Liver (tissue), 9 donors: ENCODE measurements around the gene PLP1. TPM values are rescaled to one million over a fixed set of nuclear protein-coding genes. Genes with fewer than 3 reads are reported as not detected.

Experiments
- DNase-seq: peaks from one replicate; pipeline ENCODE4 v3.0.0-alpha.2; 2017; ENCODE audit warnings: low spot score
- H3K27ac ChIP-seq, 2 donors: one replicate each; pipeline ENCODE4 v1.7.0; 2013; ENCODE audit warnings: inconsistent platforms in 2 of 2, low read length in 2 of 2, control low read depth in 1 of 2, low read depth in 1 of 2, mild to moderate bottlenecking in 1 of 2
- H3K27me3 ChIP-seq, 4 donors: one replicate each; pipeline versions ENCODE4 v1.6.1 to v1.7.0; 2013; ENCODE audit warnings: low read length in 3 of 4, inconsistent platforms in 1 of 4, mild to moderate bottlenecking in 1 of 4, moderate library complexity in 1 of 4; ENCODE audit not compliant: control insufficient read depth in 4 of 4, insufficient read depth in 4 of 4
- H3K36me3 ChIP-seq, 4 donors: one replicate each; pipeline versions ENCODE4 v1.6.1 to v1.7.0; 2013; ENCODE audit warnings: low read length in 3 of 4, mild to moderate bottlenecking in 3 of 4, low read depth in 1 of 4, moderate library complexity in 1 of 4; ENCODE audit not compliant: control insufficient read depth in 4 of 4, insufficient read depth in 3 of 4
- H3K4me1 ChIP-seq, 4 donors: one replicate each; pipeline versions ENCODE4 v1.6.1 to v1.7.0; 2013; ENCODE audit warnings: low read length in 3 of 4, mild to moderate bottlenecking in 3 of 4, moderate library complexity in 1 of 4; ENCODE audit not compliant: control insufficient read depth in 4 of 4, insufficient read depth in 4 of 4
- H3K4me3 ChIP-seq, 3 donors: one replicate each; pipeline versions ENCODE4 v1.6.1 to v1.7.0; 2013; ENCODE audit warnings: low read length in 3 of 3, control low read depth in 1 of 3, low read depth in 1 of 3, mild to moderate bottlenecking in 1 of 3
- H3K9ac ChIP-seq, 2 donors: one replicate each; pipeline ENCODE4 v1.7.0; 2013; ENCODE audit warnings: low read length in 2 of 2, mild to moderate bottlenecking in 2 of 2, moderate library complexity in 2 of 2, control low read depth in 1 of 2, low read depth in 1 of 2
- H3K9me3 ChIP-seq, 4 donors: one replicate each; pipeline versions ENCODE4 v1.6.1 to v1.7.0; 2013; ENCODE audit warnings: low read length in 3 of 4; ENCODE audit not compliant: control insufficient read depth in 4 of 4
- ATF3 ChIP-seq: IDR thresholded peaks from 2 replicates; pipeline ENCODE4 v1.6.1; 2016; ENCODE audit warnings: antibody characterized with exemption
- CTCF ChIP-seq: fragments of 150-350 bp; IDR thresholded peaks from 2 replicates; pipeline ENCODE4 v1.5.1; 2017; ENCODE audit warnings: improper control_type of control experiment, low read depth, low read length; ENCODE audit not compliant: missing input control
- EGR1 ChIP-seq, 2 donors: IDR thresholded peaks; 2 replicates each; pipeline ENCODE4 v1.6.1; 2016 to 2018; ENCODE audit warnings: antibody characterized with exemption in 2 of 2, low read depth in 2 of 2
- FOXA1 ChIP-seq: IDR thresholded peaks from 2 replicates; pipeline ENCODE4 v1.6.1; 2016; ENCODE audit warnings: antibody characterized with exemption
- FOXA2 ChIP-seq: IDR thresholded peaks from 2 replicates; pipeline ENCODE4 v1.6.1; 2016; ENCODE audit warnings: antibody characterized with exemption
- GABPA ChIP-seq, 2 donors: IDR thresholded peaks in 1 of 2; conservative IDR thresholded peaks in 1 of 2; 2 replicates each; pipeline ENCODE4 v1.6.1; 2016; ENCODE audit warnings: antibody characterized with exemption in 2 of 2, mild to moderate bottlenecking in 1 of 2, moderate library complexity in 1 of 2
- HNF4A ChIP-seq, 2 donors: conservative IDR thresholded peaks; 2 replicates each; pipeline ENCODE4 v1.6.1; 2016; ENCODE audit warnings: antibody characterized with exemption in 2 of 2, mild to moderate bottlenecking in 2 of 2
- HNF4G ChIP-seq: IDR thresholded peaks from 2 replicates; pipeline ENCODE4 v1.6.1; 2016; ENCODE audit warnings: antibody characterized with exemption
- JUND ChIP-seq, 2 donors: IDR thresholded peaks; 2 replicates each; pipeline ENCODE4 v1.6.1; 2016; ENCODE audit warnings: antibody characterized with exemption in 2 of 2
- MAX ChIP-seq: IDR thresholded peaks from 2 replicates; pipeline ENCODE4 v1.6.1; 2016; ENCODE audit warnings: antibody characterized with exemption
- NR2F2 ChIP-seq: IDR thresholded peaks from 2 replicates; pipeline ENCODE4 v1.6.1; 2016; ENCODE audit warnings: antibody characterized with exemption
- RAD21 ChIP-seq, 2 donors: IDR thresholded peaks; 2 replicates each; pipeline ENCODE4 v1.6.1; 2016; ENCODE audit warnings: antibody characterized with exemption in 2 of 2, mild to moderate bottlenecking in 2 of 2
- REST ChIP-seq: IDR thresholded peaks from 2 replicates; pipeline ENCODE4 v1.6.1; 2016; ENCODE audit warnings: antibody characterized with exemption, mild to moderate bottlenecking
- RXRA ChIP-seq, 2 donors: IDR thresholded peaks; 2 replicates each; pipeline ENCODE4 v1.6.1; 2017 to 2018; ENCODE audit warnings: antibody characterized with exemption in 2 of 2, mild to moderate bottlenecking in 1 of 2
- SP1 ChIP-seq: IDR thresholded peaks from 2 replicates; pipeline ENCODE4 v1.6.1; 2018; ENCODE audit warnings: antibody characterized with exemption, mild to moderate bottlenecking
- TAF1 ChIP-seq: conservative IDR thresholded peaks from 2 replicates; pipeline ENCODE4 v1.6.1; 2016; ENCODE audit warnings: antibody characterized with exemption, mild to moderate bottlenecking
- YY1 ChIP-seq: IDR thresholded peaks from 2 replicates; pipeline ENCODE4 v1.6.1; 2016; ENCODE audit warnings: antibody characterized with exemption, mild to moderate bottlenecking
- ZBTB33 ChIP-seq: IDR thresholded peaks from 2 replicates; pipeline ENCODE4 v1.6.1; 2016; ENCODE audit warnings: antibody characterized with exemption
- WGBS: extraction: QIAGEN DNeasy Blood & Tissue Kit; methylation state at CpG from one replicate; pipeline ENCODE4 v1.1.7; 2013; 5-methylcytosine and 5-hydroxymethylcytosine counted together
- polyA plus RNA-seq, 2 donors: library from polyadenylated mRNA; stranded (reverse) in 1 of 2; unstranded in 1 of 2; fragments of 200-250 nt in 1 of 2; fragments of >200 nt in 1 of 2; fragmentation: Nextera tagmentation in 1 of 2; extraction: Ambion mirVana in 1 of 2; gene quantifications; one replicate each; pipeline versions ENCODE4 v1.2.1 to v1.2.3, GENCODE V29; 2013 to 2015
- total RNA-seq, 2 donors: library from RNA; depleted of rRNA; stranded (reverse); fragments of >200 nt; gene quantifications; one replicate each; pipeline ENCODE4 v1.2.3, GENCODE V29; 2014
- donor health status: healthy.
- donor health status: healthy.
- donor health status: healthy.
- donor health status: healthy.
- donor health status: healthy.

The PLP1 gene
- total and polyA plus RNA-seq, 4 donors = 0.09 to 0.81 (median 0.45) TPM

GRCh38 chrX:103793545-103793940 is 16.9 kb downstream of the PLP1 start:
- WGBS = 81% methylated on average over 2 of the region's 2 CpGs
- Histone ChIP-seq H3K36me3 (no peaks in the 10 kb centered on the region), H3K9me3 (no peaks in the 10 kb centered on the region), H3K27ac (no peak overlapping the region), H3K9ac (no peak overlapping the region), H3K4me1 (no peaks in the 10 kb centered on the region), H3K27me3 (peaks cover 0 to 4% (median 0%) of the 10 kb centered on the region in 4 donors), H3K4me3 (no peak overlapping the region)
- DNase-seq = no peak
- TF ChIP-seq SP1 (no peak), NR2F2 (no peak), EGR1 (IDR thresholded peaks at IDR 0.05; ENCODE audit: low read depth in 2 of 2) (no peak), GABPA (IDR thresholded peaks at IDR 0.05 in 1 of 2, conservative IDR thresholded peaks at IDR 0.05 in 1 of 2) (no peak), YY1 (no peak), RXRA (IDR thresholded peaks at IDR 0.05) (no peak), HNF4G (no peak), REST (no peak), ZBTB33 (no peak), FOXA2 (no peak), CTCF (no peak), MAX (no peak), ATF3 (no peak), FOXA1 (no peak), HNF4A (conservative IDR thresholded peaks at IDR 0.05) (no peak), RAD21 (IDR thresholded peaks at IDR 0.05) (no peak), JUND (IDR thresholded peaks at IDR 0.05) (no peak), TAF1 (no peak)
